ENCODE data around the gene MYH11.

DNA sequence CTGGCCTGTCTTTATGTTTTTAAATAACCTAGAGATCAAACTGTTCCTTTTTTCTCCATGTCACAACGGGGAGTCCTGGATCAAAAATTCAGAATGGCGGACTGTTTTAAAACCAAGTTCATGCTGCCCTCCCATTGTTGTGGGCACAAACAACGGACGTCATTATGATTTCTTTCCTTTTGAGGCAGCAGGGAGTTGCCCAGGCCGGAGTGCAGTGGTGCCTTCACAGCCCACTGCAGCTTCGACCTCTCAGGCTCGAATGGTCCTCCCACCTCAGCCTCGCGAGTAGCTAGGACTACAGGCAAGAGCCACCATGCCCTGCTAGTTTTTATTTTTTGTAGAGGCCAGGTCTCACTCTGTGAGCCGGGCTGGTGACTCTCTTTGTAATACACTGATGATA lies 180.3 kb downstream of the MYH11 start:
- TF ChIP-seq CEBPB (IDR thresholded peaks at IDR 0.05) (no peak), TAF1 (IDR thresholded peaks at IDR 0.05; ENCODE audit: low read depth) (no peak), EP300 (IDR thresholded peaks at IDR 0.05; ENCODE audit: borderline replicate concordance) (no peak), TCF12 (IDR thresholded peaks at IDR 0.05; ENCODE audit: low read depth) (no peak), EGR1 (IDR thresholded peaks at IDR 0.05) (no peak), NFIC (IDR thresholded peaks at IDR 0.05) (no peak), ZBTB7A (IDR thresholded peaks at IDR 0.05; ENCODE audit: low read depth) (no peak), TEAD4 (IDR thresholded peaks at IDR 0.05) (no peak), FOXM1 (IDR thresholded peaks at IDR 0.05; ENCODE audit: borderline replicate concordance, low read depth) (no peak)
- TF ChIP-seq, protein P1, sequence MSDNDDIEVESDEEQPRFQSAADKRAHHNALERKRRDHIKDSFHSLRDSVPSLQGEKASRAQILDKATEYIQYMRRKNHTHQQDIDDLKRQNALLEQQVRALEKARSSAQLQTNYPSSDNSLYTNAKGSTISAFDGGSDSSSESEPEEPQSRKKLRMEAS (IDR thresholded peaks at IDR 0.05) = no peak
- TF ChIP-seq, protein P2, sequence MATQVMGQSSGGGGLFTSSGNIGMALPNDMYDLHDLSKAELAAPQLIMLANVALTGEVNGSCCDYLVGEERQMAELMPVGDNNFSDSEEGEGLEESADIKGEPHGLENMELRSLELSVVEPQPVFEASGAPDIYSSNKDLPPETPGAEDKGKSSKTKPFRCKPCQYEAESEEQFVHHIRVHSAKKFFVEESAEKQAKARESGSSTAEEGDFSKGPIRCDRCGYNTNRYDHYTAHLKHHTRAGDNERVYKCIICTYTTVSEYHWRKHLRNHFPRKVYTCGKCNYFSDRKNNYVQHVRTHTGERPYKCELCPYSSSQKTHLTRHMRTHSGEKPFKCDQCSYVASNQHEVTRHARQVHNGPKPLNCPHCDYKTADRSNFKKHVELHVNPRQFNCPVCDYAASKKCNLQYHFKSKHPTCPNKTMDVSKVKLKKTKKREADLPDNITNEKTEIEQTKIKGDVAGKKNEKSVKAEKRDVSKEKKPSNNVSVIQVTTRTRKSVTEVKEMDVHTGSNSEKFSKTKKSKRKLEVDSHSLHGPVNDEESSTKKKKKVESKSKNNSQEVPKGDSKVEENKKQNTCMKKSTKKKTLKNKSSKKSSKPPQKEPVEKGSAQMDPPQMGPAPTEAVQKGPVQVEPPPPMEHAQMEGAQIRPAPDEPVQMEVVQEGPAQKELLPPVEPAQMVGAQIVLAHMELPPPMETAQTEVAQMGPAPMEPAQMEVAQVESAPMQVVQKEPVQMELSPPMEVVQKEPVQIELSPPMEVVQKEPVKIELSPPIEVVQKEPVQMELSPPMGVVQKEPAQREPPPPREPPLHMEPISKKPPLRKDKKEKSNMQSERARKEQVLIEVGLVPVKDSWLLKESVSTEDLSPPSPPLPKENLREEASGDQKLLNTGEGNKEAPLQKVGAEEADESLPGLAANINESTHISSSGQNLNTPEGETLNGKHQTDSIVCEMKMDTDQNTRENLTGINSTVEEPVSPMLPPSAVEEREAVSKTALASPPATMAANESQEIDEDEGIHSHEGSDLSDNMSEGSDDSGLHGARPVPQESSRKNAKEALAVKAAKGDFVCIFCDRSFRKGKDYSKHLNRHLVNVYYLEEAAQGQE (IDR thresholded peaks at IDR 0.05; ENCODE audit: low read depth) = no peak
- TF ChIP-seq, protein P3, sequence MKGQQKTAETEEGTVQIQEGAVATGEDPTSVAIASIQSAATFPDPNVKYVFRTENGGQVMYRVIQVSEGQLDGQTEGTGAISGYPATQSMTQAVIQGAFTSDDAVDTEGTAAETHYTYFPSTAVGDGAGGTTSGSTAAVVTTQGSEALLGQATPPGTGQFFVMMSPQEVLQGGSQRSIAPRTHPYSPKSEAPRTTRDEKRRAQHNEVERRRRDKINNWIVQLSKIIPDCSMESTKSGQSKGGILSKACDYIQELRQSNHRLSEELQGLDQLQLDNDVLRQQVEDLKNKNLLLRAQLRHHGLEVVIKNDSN (IDR thresholded peaks at IDR 0.05) = no peak

Measured in Ishikawa (cell line).